HepG2 (cell line): ENCODE results near the gene FBRSL1. TPM values are rescaled to one million over a fixed set of nuclear protein-coding genes. Genes with fewer than 3 reads are reported as not detected.
A peak's percentile ranks its signal among the peaks of the same experiment; 100 is the strongest.

Experiments used
- ATAC-seq: fragments of 200-7000 bp; cut with Tn5 transposase; 3 replicates; pipeline ENCODE4 v1.9.1; 2020; ENCODE audit warnings: mild to moderate bottlenecking, moderate library complexity
- BruUV-seq: library from RNA; stranded (reverse); fragments of 400-500 nt; replicated peaks from 2 replicates; lab custom pipeline; 2021; lab: Mats Ljungman, UMichigan
- CTCF ChIA-PET: fragments of 300-600 bp; formaldehyde crosslinking; extraction: SDS; loops from one replicate; lab custom pipeline; 2021; ENCODE audit warnings: low total read pairs, inconsistent platforms, low intra/inter-chr PET ratio; lab: Yijun Ruan, JAX
- POLR2A ChIA-PET: fragments of 350-600 bp; sonication (Branson Sonifier 250); formaldehyde crosslinking; loops from one replicate; lab custom pipeline; 2020; ENCODE audit warnings: antibody characterized with exemption, inconsistent platforms; lab: Yijun Ruan, JAX
- DNase-seq: peaks from one replicate; pipeline ENCODE4 v3.0.0-alpha.2; 2015; ENCODE audit warnings: low spot score
- FAIRE-seq: peaks from 3 replicates; lab custom pipeline; 2011; peaks lifted over from hg19 to GRCh38; lab: Jason Lieb, UNC
- H2AFZ ChIP-seq: one replicate; pipeline ENCODE4 v1.6.1; 2011; ENCODE audit warnings: low read length, inconsistent platforms
- H3K27ac ChIP-seq: fragments of 300-600 bp; 3 replicates; pipeline ENCODE4 v1.8.0; 2011; ENCODE audit warnings: mixed run types, mild to moderate bottlenecking, mixed read lengths, low read length, inconsistent platforms; ENCODE audit not compliant: insufficient read depth; ENCODE audit errors: extremely low read length
- H3K27me3 ChIP-seq, 2 experiments: fragments of 200-600 bp in 1 of 2; 2 replicates in 1 of 2; 3 replicates in 1 of 2; pipeline versions ENCODE4 v1.6.0 to v1.8.0; 2011; ENCODE audit warnings: low read length in 2 of 2, mild to moderate bottlenecking in 2 of 2, moderate library complexity in 2 of 2, inconsistent platforms in 1 of 2; ENCODE audit not compliant: insufficient read depth in 2 of 2, control insufficient read depth in 1 of 2
- H3K36me3 ChIP-seq, 2 experiments: fragments of 200-600 bp in 1 of 2; replicated peaks in 1 of 2; 2 replicates in 1 of 2; 3 replicates in 1 of 2; pipeline versions ENCODE4 v1.5.1 to v1.8.0; 2011; ENCODE audit warnings: low read length in 2 of 2, inconsistent platforms in 1 of 2; ENCODE audit not compliant: insufficient read depth in 2 of 2, control insufficient read depth in 1 of 2
- H3K4me1 ChIP-seq: 2 replicates; pipeline ENCODE4 v1.5.1; 2012; ENCODE audit warnings: low read length, inconsistent platforms; ENCODE audit not compliant: insufficient read depth
- H3K4me2 ChIP-seq: 2 replicates; pipeline ENCODE4 v1.6.0; 2011; ENCODE audit warnings: low read depth, low read length, inconsistent platforms
- H3K4me3 ChIP-seq, 3 experiments: fragments of 200-600 bp in 1 of 3; sonication (generic), shearing (Covaris generic) in 1 of 3; replicated peaks in 1 of 3; 2 replicates each; pipeline ENCODE4 v1.5.1; 2011 to 2016; ENCODE audit warnings: low read length in 3 of 3, inconsistent platforms in 2 of 3, low read depth in 2 of 3, mild to moderate bottlenecking in 2 of 3, control low read depth in 1 of 3, mixed read lengths in 1 of 3; ENCODE audit not compliant: insufficient read depth in 1 of 3
- H3K79me2 ChIP-seq: one replicate; pipeline ENCODE4 v1.6.1; 2011; ENCODE audit warnings: low read length, inconsistent platforms; ENCODE audit not compliant: insufficient read depth
- H3K9ac ChIP-seq: 2 replicates; pipeline ENCODE4 v1.6.0; 2011; ENCODE audit warnings: mild to moderate bottlenecking, low read depth, low read length, inconsistent platforms; ENCODE audit not compliant: insufficient read depth
- H3K9me3 ChIP-seq: 2 replicates; pipeline ENCODE4 v1.5.1; 2012; ENCODE audit warnings: mild to moderate bottlenecking, low read length
- H4K20me1 ChIP-seq: 2 replicates; pipeline ENCODE4 v1.6.0; 2011; ENCODE audit warnings: inconsistent platforms, mild to moderate bottlenecking, low read length, moderate library complexity; ENCODE audit not compliant: insufficient read depth
- ARNT2 ChIP-seq: sonication (generic); formaldehyde crosslinking; IDR thresholded peaks from 2 replicates; pipeline ENCODE4 v1.8.0; 2022; ENCODE audit warnings: mild to moderate bottlenecking, low read depth, missing genetic modification reagents, moderate library complexity
- ELF3 ChIP-seq: IDR thresholded peaks from 2 replicates; pipeline ENCODE4 v1.6.1; 2016; ENCODE audit warnings: missing genetic modification reagents, missing compliant biosample characterization
- NR2F2 ChIP-seq: IDR thresholded peaks from 2 replicates; pipeline ENCODE4 v1.6.1; 2012; ENCODE audit warnings: low read depth, inconsistent platforms, borderline replicate concordance
- SMAD1 ChIP-seq: sonication (generic); formaldehyde crosslinking; IDR thresholded peaks from 2 replicates; pipeline ENCODE4 v1.4.0; 2020; ENCODE audit warnings: missing genetic modification reagents, low read depth, mild to moderate bottlenecking, borderline replicate concordance
- ZNF335 ChIP-seq: sonication (generic); formaldehyde crosslinking; IDR thresholded peaks from 2 replicates; pipeline ENCODE4 v1.4.0; 2020; ENCODE audit warnings: missing genetic modification reagents
- ZNF556 ChIP-seq: sonication (generic); formaldehyde crosslinking; IDR thresholded peaks from 2 replicates; pipeline ENCODE4 v1.4.0; 2020; ENCODE audit warnings: mild to moderate bottlenecking, missing genetic modification reagents, borderline replicate concordance
- ZNF570 ChIP-seq: sonication (generic); formaldehyde crosslinking; IDR thresholded peaks from 2 replicates; pipeline ENCODE4 v1.4.0; 2020; ENCODE audit warnings: mild to moderate bottlenecking, missing genetic modification reagents, borderline replicate concordance
- ZNF629 ChIP-seq: sonication (generic); formaldehyde crosslinking; conservative IDR thresholded peaks from 2 replicates; pipeline ENCODE4 v1.5.0; 2020; ENCODE audit warnings: missing genetic modification reagents
- WGBS: methylation state at CpG from one replicate; pipeline ENCODE4 v1.1.6; 2017; ENCODE audit warnings: low lambda C conversion rate; 5-methylcytosine and 5-hydroxymethylcytosine counted together
- in situ Hi-C: cut with HindIII; loops from 2 replicates; pipeline ENCODE4 v1.10.0; 2017; ENCODE audit warnings: low pct_unique_long_range_greater_than_20kb; ENCODE audit not compliant: extremely low pct_ligation_motif_present
- intact Hi-C: fragments of 100-400 bp; cut with micrococcal nuclease; formaldehyde crosslinking; loops from one replicate; pipeline ENCODE4 v1.10.0; 2022; ENCODE audit not compliant: unreplicated experiment
- polyA plus RNA-seq, 8 experiments: library from polyadenylated mRNA; depleted of rRNA in 3 of 8; stranded (reverse) in 7 of 8; unstranded in 1 of 8; fragments of >200 nt; fragmentation: Illumina TruSeq in 4 of 8; extraction: Trizol in 4 of 8; gene quantifications; 2 replicates each; pipeline versions ENCODE4 v1.2.1 to v1.2.3, GENCODE V29; 2011 to 2016; ENCODE audit warnings: low read depth in 4 of 8, missing spikeins in 1 of 8, mixed read lengths in 1 of 8; ENCODE audit not compliant: insufficient read depth in 1 of 8
- total RNA-seq, 5 experiments: library from RNA; depleted of rRNA; stranded (reverse); fragments of >200 nt; fragmentation: Illumina TruSeq; extraction: Trizol; gene quantifications; 2 replicates each; pipeline ENCODE4 v1.2.3, GENCODE V29; 2016; ENCODE audit warnings: low read depth in 1 of 5

The FBRSL1 gene
- total and polyA plus RNA-seq, 2 of the 13 experiments (the other 11 are each of a cell fraction or from before 2014, with no cell fraction given): 3.6 to 7.9 TPM

DNA sequence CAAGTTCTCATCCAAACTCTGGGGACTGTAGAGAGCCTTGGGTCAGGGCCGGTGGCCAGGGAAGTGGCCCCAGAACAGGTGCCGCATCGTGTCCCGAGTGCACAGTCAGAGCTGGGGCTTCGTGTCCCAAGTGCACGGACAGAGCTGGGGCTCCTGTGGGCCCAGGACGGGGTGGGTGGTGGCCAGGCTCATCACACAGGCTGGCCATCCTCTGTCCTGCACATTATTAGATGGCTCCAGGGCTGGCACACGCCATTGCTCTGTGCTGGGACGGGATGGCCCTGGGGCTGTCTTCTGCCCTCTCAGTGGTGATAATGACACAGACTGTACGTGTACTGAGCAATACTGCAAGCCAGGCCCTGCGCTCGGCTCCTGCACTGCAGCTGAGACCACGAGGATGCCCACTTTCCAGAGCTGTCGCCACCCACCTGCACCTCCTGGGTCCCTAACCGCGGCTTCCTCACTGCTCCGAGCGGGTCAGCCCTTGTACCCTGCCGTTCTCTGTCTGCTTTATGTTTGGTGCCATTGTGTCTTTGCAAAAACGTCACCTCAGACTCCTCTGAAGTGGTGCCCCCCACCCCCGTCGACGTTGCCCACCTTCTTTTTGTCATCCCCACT, 1.9 kb downstream of the FBRSL1 start (continued):
- TF ChIP-seq SMAD1 (CRISPR knock-in tag) (0 out of 2 replicates have a peak, but pooled peaks have one; percentile 41), NR2F2 (no peak)

DNA sequence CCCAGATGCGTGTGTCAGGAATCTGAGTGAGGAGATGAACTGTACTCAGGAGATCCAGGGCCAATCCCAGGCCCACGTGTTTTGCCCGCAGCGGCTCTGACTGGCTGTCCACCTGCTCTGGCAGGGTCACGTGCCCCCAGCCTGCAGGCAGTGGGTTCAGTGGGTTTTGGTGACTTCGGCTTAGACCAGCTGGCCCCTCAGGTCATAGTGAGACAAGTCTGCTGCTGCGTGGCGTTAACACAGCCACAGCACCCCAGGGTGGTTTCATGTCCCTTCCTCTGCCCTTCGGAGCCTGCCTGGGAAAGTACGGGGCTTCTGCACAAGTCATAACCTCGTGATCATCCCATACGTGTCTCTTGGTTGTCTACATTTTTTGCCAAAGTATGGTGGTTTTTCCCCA, 2.6 kb downstream of the FBRSL1 start:
- 0 out of 2 replicates have a peak overlapping the region, but pooled peaks have one; percentile 80 for H3K9ac ChIP-seq
- no peak for TF ChIP-seq ZNF629 (CRISPR knock-in tag)
- TF ChIP-seq ARNT2 (CRISPR knock-in tag): no peak
- no peak for TF ChIP-seq ZNF556 (CRISPR knock-in tag)
- no peak for TF ChIP-seq ZNF335 (CRISPR knock-in tag)
- no peak for TF ChIP-seq ZNF570 (CRISPR knock-in tag)
- TF ChIP-seq ELF3 (CRISPR knock-in tag): no peak

More for the DNA sequence above, 2.6 kb downstream of the FBRSL1 start:
- peaks cover 2 to 18% of the 10 kb centered on the region in 2 experiments for H3K27me3 ChIP-seq
- no peaks in the 10 kb centered on the region for H3K9me3 ChIP-seq
- H2AFZ ChIP-seq: no peak overlapping the region
- peaks cover 68% of the 10 kb centered on the region for H3K79me2 ChIP-seq
- POLR2A ChIA-PET: no interaction called here
- intact Hi-C loops (loop anchor here (2.0 kb wide), 1 partner anchor 24 kb away; no protein-coding TSS in a partner anchor), in situ Hi-C loops (no loop called here)
- no TSS peak for BruUV-seq
- CTCF ChIA-PET: no interaction called here
- DNase-seq (no peak), FAIRE-seq (no peak), ATAC-seq (no peak)
- no peak overlapping the region for H3K27ac ChIP-seq
- peaks cover 62% of the 10 kb centered on the region for H3K4me1 ChIP-seq
- peak overlapping the region; percentile 16 to 88 (median 59); a peak in 3 of 6 replicates for H3K4me3 ChIP-seq
- H3K4me2 ChIP-seq: peak overlapping the region; percentile 99
- peaks cover 69% of the 10 kb centered on the region for H4K20me1 ChIP-seq
- H3K36me3 ChIP-seq: peaks cover 0 to 3% of the 10 kb centered on the region in 2 experiments; a peak in 4 of 5 replicates
- 89% methylated on average over 6 of the region's 12 CpGs for WGBS
